ENCODE measurements around the gene ZNF771.
"Not testable (repeated sequence)": the region's sequence is repeated elsewhere in the genome, so short reads cannot be mapped to it uniquely, and the experiment has no call there.

The ZNF771 gene

GRCh38 chr16:30430428-30430970 is 23.1 kb downstream of the ZNF771 start:
- no peak for DNase-seq (ENCODE audit: low spot score)

- DNase-seq (ENCODE audit: low spot score), result no peak
Measured at GRCh38 chr16:30434852-30435251, 27.4 kb downstream of the ZNF771 start.

- no peak for DNase-seq (ENCODE audit: low spot score)
Measured at GRCh38 chr16:30437511-30438046, 30.2 kb downstream of the ZNF771 start.

GRCh38 chr16:30438835-30439234 is 31.4 kb downstream of the ZNF771 start:
- DNase-seq (ENCODE audit: low spot score), result no peak

GRCh38 chr16:30439720-30440348 is 32.4 kb downstream of the ZNF771 start:
- no peak for DNase-seq (ENCODE audit: low spot score)

- DNase-seq (ENCODE audit: low spot score), result no peak
Measured at GRCh38 chr16:30443631-30444030, 36.2 kb downstream of the ZNF771 start.

GRCh38 chr16:30444231-30445148 is 37.1 kb downstream of the ZNF771 start:
- no peak for DNase-seq (ENCODE audit: low spot score)

- peak; percentile 78 for DNase-seq (ENCODE audit: low spot score)
Measured at GRCh38 chr16:30445149-30445407, 37.7 kb downstream of the ZNF771 start.

- peak; percentile 98 for DNase-seq (ENCODE audit: low spot score)
Measured at GRCh38 chr16:30445408-30446202, 38.2 kb downstream of the ZNF771 start, which contains the start of gene SEPHS2. SEPHS2 (minus strand) TSS chr16:30445874; CDS start chr16:30445727, 147 bp downstream.

- no peak for DNase-seq (ENCODE audit: low spot score)
Measured at GRCh38 chr16:30446203-30446595, 38.8 kb downstream of the ZNF771 start.

- DNase-seq (ENCODE audit: low spot score), result no peak
Measured at GRCh38 chr16:30447512-30448226, 40.3 kb downstream of the ZNF771 start.

GRCh38 chr16:30449116-30449435 is 41.7 kb downstream of the ZNF771 start:
- no peak for DNase-seq (ENCODE audit: low spot score)

- not testable (repeated sequence) for DNase-seq (ENCODE audit: low spot score)
Measured at GRCh38 chr16:30452709-30453580, 45.5 kb downstream of the ZNF771 start.

GRCh38 chr16:30456302-30456701 is 48.9 kb downstream of the ZNF771 start:
- DNase-seq (ENCODE audit: low spot score), result no peak

GRCh38 chr16:30457256-30457655 is 49.9 kb downstream of the ZNF771 start:
- DNase-seq (ENCODE audit: low spot score), result no peak

GRCh38 chr16:30457743-30458560 is 50.5 kb downstream of the ZNF771 start:
- DNase-seq (ENCODE audit: low spot score), result no peak

GRCh38 chr16:30458561-30459394 is 51.4 kb downstream of the ZNF771 start:
- no peak for DNase-seq (ENCODE audit: low spot score)

- no peak for DNase-seq (ENCODE audit: low spot score)
Measured at GRCh38 chr16:30459456-30459855, 52.0 kb downstream of the ZNF771 start.

GRCh38 chr16:30461426-30461825 is 54.0 kb downstream of the ZNF771 start:
- DNase-seq (ENCODE audit: low spot score), result not testable (repeated sequence)
